PC-3 (cell line): ENCODE results near the gene DIP2C. TPM values are rescaled to one million over a fixed set of nuclear protein-coding genes. Genes with fewer than 3 reads are reported as not detected.

Experiments
- ATAC-seq: fragments of 200-7000 bp; cut with Tn5 transposase; 2 replicates; pipeline ENCODE4 v1.9.1; 2020; ENCODE audit warnings: mild to moderate bottlenecking, moderate library complexity
- BruUV-seq: library from RNA; stranded (reverse); fragments of 400-500 nt; replicated peaks from 2 replicates; lab custom pipeline; 2021; lab: Mats Ljungman, UMichigan
- CTCF ChIA-PET: fragments of 300-600 bp; sonication (Branson Sonifier 250); formaldehyde crosslinking; loops from one replicate; lab custom pipeline; 2022; ENCODE audit warnings: antibody characterized with exemption; lab: Charles Lee
- POLR2A ChIA-PET: fragments of 300-600 bp; sonication (Branson Sonifier 250); formaldehyde crosslinking; loops from one replicate; lab custom pipeline; 2022; ENCODE audit warnings: antibody characterized with exemption; ENCODE audit not compliant: unreplicated experiment; lab: Charles Lee
- DNase-seq: peaks from one replicate; pipeline ENCODE4 v3.0.0-alpha.2; 2015
- H2AFZ ChIP-seq: fragments of 300-600 bp; sonication (generic); 2 replicates; pipeline ENCODE4 v1.6.0; 2016; ENCODE audit warnings: antibody characterized with exemption, low read length
- H3F3A ChIP-seq: fragments of 300-600 bp; sonication (generic); one replicate; pipeline ENCODE4 v1.6.0; 2017; ENCODE audit warnings: antibody characterized with exemption, low read length, control low read depth, mild to moderate bottlenecking; ENCODE audit not compliant: unreplicated experiment
- H3K27ac ChIP-seq: fragments of 300-600 bp; sonication (generic); 2 replicates; pipeline ENCODE4 v1.5.1; 2016; ENCODE audit warnings: mild to moderate bottlenecking, low read length
- H3K27me3 ChIP-seq: fragments of 300-600 bp; sonication (generic); 2 replicates; pipeline ENCODE4 v1.6.1; 2016; ENCODE audit warnings: low read length, mixed read lengths
- H3K36me3 ChIP-seq: fragments of 300-600 bp; sonication (generic); 2 replicates; pipeline ENCODE4 v1.6.1; 2016; ENCODE audit warnings: low read depth, mixed run types, low read length, mixed read lengths
- H3K4me1 ChIP-seq: fragments of 300-600 bp; sonication (generic); 2 replicates; pipeline ENCODE4 v1.5.1; 2016; ENCODE audit warnings: low read length; ENCODE audit not compliant: insufficient read depth
- H3K4me2 ChIP-seq: fragments of 300-600 bp; sonication (generic); 2 replicates; pipeline ENCODE4 v1.6.0; 2016; ENCODE audit warnings: low read length
- H3K4me3 ChIP-seq: fragments of 300-600 bp; sonication (generic); 2 replicates; pipeline ENCODE4 v1.5.1; 2016; ENCODE audit warnings: mild to moderate bottlenecking, low read length, mixed read lengths
- H3K79me2 ChIP-seq: fragments of 300-600 bp; sonication (generic); 2 replicates; pipeline ENCODE4 v1.6.1; 2017; ENCODE audit warnings: low read length, mixed read lengths
- H3K9ac ChIP-seq: fragments of 300-600 bp; sonication (generic); 2 replicates; pipeline ENCODE4 v1.6.0; 2016; ENCODE audit warnings: mild to moderate bottlenecking, low read length
- H3K9me2 ChIP-seq: fragments of 300-600 bp; sonication (generic); replicated peaks from 2 replicates; pipeline ENCODE4 v1.6.1; 2016; ENCODE audit warnings: mixed run types, low read length, mixed read lengths
- H3K9me3 ChIP-seq: fragments of 300-600 bp; sonication (generic); 2 replicates; pipeline ENCODE4 v1.6.1; 2016; ENCODE audit warnings: low read length, mixed read lengths
- H4K20me1 ChIP-seq: fragments of 300-600 bp; sonication (generic); 2 replicates; pipeline ENCODE4 v1.6.1; 2016; ENCODE audit warnings: low read length, mixed read lengths
- CTCF ChIP-seq: fragments of 300-600 bp; sonication (generic); conservative IDR thresholded peaks from 2 replicates; pipeline ENCODE4 v1.5.1; 2017; ENCODE audit warnings: antibody characterized with exemption, low read depth, mild to moderate bottlenecking, low read length
- EZH2 ChIP-seq: fragments of 300-600 bp; sonication (generic); IDR thresholded peaks from one replicate; pipeline ENCODE4 v1.6.1; 2017; ENCODE audit warnings: antibody characterized with exemption, mild to moderate bottlenecking, low read length; ENCODE audit not compliant: unreplicated experiment
- EZH2phosphoT487 ChIP-seq: fragments of 300-600 bp; sonication (generic); IDR thresholded peaks from 2 replicates; pipeline ENCODE4 v1.6.1; 2018; ENCODE audit warnings: mild to moderate bottlenecking, antibody characterized with exemption, low read length, borderline replicate concordance
- intact Hi-C: fragments of 100-400 bp; cut with micrococcal nuclease; formaldehyde crosslinking; loops from 2 replicates; pipeline ENCODE4 v1.9.0; 2023
- total RNA-seq: library from RNA; depleted of rRNA; stranded (reverse); fragments of >200 nt; gene quantifications from 2 replicates; pipeline ENCODE4 v1.2.3, GENCODE V29; 2014

DIP2C gene
- total RNA-seq, 1 experiment from 2014 or later, result 3.1 TPM

- intact Hi-C loops, result no loop called here
- POLR2A ChIA-PET, result no interaction called here
- no peak overlapping the region for H3K9ac ChIP-seq
- no peaks in the 10 kb centered on the region for H4K20me1 ChIP-seq
- no peaks in the 10 kb centered on the region for H3K27me3 ChIP-seq
- H3K36me3 ChIP-seq, result no peaks in the 10 kb centered on the region
- no peaks in the 10 kb centered on the region for H3K9me2 ChIP-seq
- H3K27ac ChIP-seq, result no peak overlapping the region
- no peak for TF ChIP-seq EZH2
- no peak for TF ChIP-seq EZH2phosphoT487
- no peak for TF ChIP-seq CTCF
- ATAC-seq, result no peak
- no TSS peak for BruUV-seq
- DNase-seq, result no peak
- H3K4me2 ChIP-seq, result no peak overlapping the region
- CTCF ChIA-PET, result no interaction called here
- H3K4me3 ChIP-seq, result no peak overlapping the region
- no peaks in the 10 kb centered on the region for H3K79me2 ChIP-seq
- no peaks in the 10 kb centered on the region for H3K4me1 ChIP-seq
- H2AFZ ChIP-seq, result no peak overlapping the region
- no peaks in the 10 kb centered on the region for H3K9me3 ChIP-seq
- H3F3A ChIP-seq, result no peaks in the 10 kb centered on the region
Observed at GRCh38 chr10:393787-394438, 295.6 kb downstream of the DIP2C start.

- Histone ChIP-seq H3K4me3 (no peak overlapping the region), H3F3A (no peaks in the 10 kb centered on the region), H3K27me3 (no peaks in the 10 kb centered on the region), H3K9me3 (no peaks in the 10 kb centered on the region), H3K79me2 (no peaks in the 10 kb centered on the region), H3K9ac (no peak overlapping the region), H4K20me1 (no peaks in the 10 kb centered on the region), H3K4me1 (no peaks in the 10 kb centered on the region), H3K27ac (no peak overlapping the region), H3K4me2 (no peak overlapping the region), H2AFZ (no peak overlapping the region), H3K36me3 (no peaks in the 10 kb centered on the region), H3K9me2 (no peaks in the 10 kb centered on the region)
- DNase-seq (no peak), ATAC-seq (no peak)
- intact Hi-C loops, result no loop called here
- POLR2A ChIA-PET, result no interaction called here
- TF ChIP-seq EZH2 (no peak), CTCF (no peak), EZH2phosphoT487 (no peak)
- BruUV-seq, result no TSS peak
- CTCF ChIA-PET, result no interaction called here
Observed at GRCh38 chr10:393106-393745, 296.2 kb downstream of the DIP2C start.

- ATAC-seq, result no peak
- H3K79me2 ChIP-seq, result no peaks in the 10 kb centered on the region
- no peaks in the 10 kb centered on the region for H3K27me3 ChIP-seq
- BruUV-seq, result no TSS peak
- H3K27ac ChIP-seq, result no peak overlapping the region
- H3K9me2 ChIP-seq, result no peaks in the 10 kb centered on the region
- intact Hi-C loops, result no loop called here
- no peak for TF ChIP-seq EZH2
- no peak for TF ChIP-seq CTCF
- TF ChIP-seq EZH2phosphoT487, result no peak
- ChIA-PET POLR2A (no interaction called here), CTCF (no interaction called here)
- DNase-seq, result no peak
- no peaks in the 10 kb centered on the region for H4K20me1 ChIP-seq
- H3K36me3 ChIP-seq, result no peaks in the 10 kb centered on the region
- no peak overlapping the region for H2AFZ ChIP-seq
- no peaks in the 10 kb centered on the region for H3K9me3 ChIP-seq
- H3K4me2 ChIP-seq, result no peak overlapping the region
- H3K9ac ChIP-seq, result no peak overlapping the region
- no peaks in the 10 kb centered on the region for H3K4me1 ChIP-seq
- no peaks in the 10 kb centered on the region for H3F3A ChIP-seq
- no peak overlapping the region for H3K4me3 ChIP-seq
Observed at GRCh38 chr10:392705-393037, 296.8 kb downstream of the DIP2C start.
